HG03097 (cell line): ENCODE data around the gene TUBGCP2.
A peak's percentile ranks its signal among the peaks of the same experiment; 100 is the strongest.

Source experiments
- ATAC-seq: cut with Tn5 transposase; IDR thresholded peaks from one replicate; pipeline ENCODE4 v1.9.1; 2021; ENCODE audit not compliant: unreplicated experiment, low FRiP score

Gene TUBGCP2

DNA sequence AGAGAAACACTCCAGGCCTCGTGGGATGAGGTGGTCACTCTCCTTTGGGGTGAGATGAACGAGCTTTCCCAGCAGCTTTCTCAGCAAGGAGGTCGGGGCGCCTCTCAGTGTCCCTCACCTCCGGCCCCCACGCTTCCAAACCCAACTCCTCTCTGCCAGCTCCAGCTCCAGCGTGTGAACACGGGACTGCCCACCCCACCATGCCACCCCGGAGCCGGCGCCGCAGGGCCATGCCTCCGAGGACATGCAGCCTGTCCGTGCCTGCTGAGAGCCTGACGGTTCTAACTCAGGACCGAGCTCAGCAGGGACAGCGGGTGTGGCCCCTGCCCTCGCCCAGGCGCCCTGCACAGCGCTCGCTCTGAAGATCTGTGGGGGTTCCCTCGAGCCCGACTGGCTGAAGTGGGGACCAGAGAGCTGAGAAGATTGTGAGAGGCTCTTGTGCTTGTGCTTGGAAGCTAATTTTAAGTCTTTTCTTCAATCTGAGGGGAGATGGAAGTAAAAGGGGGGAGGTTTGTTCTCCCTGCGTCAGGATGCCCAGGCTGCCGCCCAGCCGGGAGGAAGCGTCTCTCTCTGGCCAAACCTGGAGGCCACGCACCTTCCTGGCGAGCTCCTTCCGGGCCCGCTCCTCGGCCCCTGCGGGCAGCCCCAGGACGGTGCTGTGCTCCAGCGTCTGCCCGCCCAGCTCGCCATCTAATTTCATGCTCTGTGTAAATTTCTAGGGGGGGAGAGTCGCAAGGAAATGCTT, 26.9 kb downstream of the TUBGCP2 start:
- ATAC-seq = no peak

DNA sequence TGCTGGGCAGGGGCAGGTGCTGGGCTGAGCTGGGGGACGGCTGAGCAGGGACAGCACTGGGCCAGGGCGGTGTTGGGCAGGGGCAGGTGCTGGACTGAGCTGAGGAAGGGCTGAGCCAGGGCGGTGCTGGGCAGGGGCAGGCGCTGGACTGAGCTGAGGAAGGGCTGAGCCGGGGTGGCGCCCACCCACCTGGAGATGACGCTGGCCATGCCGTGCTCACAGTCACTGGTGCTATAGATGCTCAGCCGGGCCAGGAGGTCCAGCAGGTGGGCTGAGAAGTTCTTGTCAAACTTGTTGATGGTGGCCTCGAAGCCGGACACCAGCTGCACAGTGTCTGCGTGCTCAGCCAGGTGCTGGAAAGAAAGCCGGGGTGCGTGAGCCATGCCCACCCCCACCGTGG, 27.6 kb downstream of the TUBGCP2 start:
- no peak for ATAC-seq

DNA sequence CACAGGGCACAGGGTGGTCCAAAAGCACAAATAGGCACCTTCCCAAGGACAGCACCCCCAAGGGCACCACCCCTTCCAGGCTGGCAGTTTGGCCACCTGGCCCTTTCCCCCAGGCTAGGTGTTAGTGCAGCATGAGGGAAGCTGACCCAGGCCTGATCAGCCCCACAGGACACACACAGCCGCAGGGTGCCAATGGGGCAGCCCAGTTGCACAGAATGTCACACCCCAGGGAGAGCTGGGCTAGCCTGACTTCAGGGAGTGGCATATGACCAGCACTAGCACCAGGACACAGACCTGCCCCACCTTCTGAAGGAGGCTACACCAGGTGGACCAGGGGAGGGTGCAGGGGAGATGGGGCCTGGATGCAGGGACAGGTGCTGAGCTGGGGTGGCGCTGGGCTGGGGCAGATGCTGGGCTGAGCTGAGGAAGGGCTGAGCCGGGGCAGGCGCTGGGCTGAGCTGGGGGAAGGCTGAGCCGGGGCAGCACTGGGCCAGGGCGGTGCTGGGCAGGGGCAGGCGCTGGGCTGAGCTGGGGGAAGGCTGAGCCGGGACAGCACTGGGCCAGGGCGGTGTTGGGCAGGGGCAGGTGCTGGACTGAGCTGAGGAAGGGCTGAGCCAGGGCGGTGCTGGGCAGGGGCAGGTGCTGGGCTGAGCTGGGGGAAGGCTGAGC, 28.1 kb downstream of the TUBGCP2 start:
- no peak for ATAC-seq

DNA sequence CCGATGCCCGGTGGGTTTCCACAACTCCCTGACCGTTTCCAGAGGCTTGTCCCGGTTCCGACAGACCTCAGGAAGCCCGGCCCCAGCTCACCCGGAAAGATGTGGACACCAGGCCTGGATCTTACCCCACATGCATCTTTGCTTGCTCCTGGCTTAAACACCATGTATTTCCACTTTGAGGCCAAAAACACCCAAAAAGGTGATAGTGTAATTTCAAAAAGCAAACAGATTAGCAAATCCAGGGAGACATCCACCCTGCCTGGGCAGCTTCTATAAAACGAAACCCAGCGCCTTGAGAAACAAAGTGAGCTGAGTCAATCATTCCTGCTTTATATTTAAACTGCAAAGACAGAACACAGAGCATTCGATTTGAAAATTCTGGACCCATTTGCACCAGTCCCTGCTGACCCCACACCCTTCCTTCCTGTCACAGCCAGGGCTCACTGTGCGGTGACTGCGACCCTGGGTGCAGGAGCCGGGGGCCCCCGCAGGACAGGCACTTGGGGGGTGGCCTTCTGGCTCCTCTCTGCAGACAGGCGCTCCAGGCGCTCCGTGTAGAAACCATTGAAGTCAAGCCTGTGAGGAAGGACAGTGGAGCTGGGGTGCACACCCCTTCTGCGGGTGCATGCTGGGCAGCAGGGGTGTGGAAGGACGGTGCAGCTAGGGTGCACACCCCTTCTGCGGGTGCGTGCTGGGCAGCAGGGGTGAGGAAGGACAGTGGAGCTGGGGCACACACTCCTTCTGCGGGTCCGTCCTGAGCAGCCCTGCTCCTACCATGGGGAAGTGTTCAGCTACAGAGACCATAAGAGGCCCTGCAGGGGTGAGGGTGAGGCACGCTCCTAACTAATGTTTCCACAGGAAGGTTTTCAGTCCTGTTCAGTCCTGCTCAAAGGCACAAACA, 29.1 kb downstream of the TUBGCP2 start:
- ATAC-seq = no peak

DNA sequence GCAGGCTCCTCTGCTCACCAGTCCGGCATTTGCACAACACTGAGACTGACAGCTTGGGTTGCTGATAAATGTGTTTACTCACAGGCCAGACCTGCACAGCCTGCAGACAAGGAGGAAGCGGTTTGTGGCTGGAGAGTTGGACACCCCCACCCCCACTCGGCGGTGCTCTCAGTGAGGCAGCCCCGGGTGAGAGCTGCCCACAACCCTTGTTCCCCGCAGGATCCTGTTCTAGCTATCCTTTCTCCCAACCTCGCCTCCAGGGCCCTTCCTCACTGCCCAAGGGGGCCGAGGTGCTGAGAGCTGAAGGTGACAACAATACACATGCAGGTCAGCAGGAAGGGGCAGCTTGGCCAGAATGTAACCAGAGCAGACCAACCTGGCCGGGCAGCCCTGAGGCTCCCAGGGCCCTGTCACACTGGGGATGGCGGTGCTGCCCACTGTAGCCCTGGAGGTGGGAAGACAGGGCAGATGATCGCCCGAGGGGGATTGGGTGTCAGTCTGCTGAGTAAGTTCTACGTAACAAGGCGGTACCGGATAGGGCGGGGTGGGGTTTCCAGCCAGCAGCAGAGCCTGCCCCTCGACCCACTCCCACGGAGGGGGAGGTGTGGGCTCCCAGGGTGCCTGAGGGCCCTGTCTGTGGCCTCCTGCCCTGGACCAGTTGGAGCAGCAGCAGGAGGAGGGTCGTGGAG, 30.0 kb downstream of the TUBGCP2 start:
- peak; percentile 42 for ATAC-seq

DNA sequence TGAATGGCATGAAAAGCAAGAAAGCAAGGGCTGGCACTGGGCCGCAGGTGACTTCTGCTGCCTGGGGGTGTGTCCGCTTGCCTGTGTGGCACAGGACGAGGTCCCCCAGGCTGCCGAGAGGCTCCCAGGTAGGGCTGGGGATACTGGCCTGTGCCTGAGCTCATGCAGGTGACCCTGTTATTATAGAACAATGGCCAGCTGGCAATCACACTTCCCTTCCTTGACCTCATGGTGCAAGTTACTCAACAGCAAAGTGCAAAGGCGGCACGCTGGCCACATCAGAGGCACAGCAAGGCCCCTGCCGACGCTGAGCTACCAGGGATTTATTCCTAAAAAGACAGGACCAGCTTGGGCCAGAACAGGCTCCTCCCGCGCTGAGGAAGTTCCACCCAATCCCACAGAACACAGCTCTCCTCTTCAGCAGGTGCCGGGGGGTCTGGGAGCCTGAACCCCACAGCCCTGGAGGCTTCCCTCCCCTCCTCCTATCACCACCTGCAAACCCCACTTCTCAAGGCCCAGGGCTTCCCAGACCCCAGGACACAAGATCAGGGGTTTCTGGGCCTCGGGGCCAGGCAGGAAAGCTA, 30.6 kb downstream of the TUBGCP2 start:
- ATAC-seq = no peak

DNA sequence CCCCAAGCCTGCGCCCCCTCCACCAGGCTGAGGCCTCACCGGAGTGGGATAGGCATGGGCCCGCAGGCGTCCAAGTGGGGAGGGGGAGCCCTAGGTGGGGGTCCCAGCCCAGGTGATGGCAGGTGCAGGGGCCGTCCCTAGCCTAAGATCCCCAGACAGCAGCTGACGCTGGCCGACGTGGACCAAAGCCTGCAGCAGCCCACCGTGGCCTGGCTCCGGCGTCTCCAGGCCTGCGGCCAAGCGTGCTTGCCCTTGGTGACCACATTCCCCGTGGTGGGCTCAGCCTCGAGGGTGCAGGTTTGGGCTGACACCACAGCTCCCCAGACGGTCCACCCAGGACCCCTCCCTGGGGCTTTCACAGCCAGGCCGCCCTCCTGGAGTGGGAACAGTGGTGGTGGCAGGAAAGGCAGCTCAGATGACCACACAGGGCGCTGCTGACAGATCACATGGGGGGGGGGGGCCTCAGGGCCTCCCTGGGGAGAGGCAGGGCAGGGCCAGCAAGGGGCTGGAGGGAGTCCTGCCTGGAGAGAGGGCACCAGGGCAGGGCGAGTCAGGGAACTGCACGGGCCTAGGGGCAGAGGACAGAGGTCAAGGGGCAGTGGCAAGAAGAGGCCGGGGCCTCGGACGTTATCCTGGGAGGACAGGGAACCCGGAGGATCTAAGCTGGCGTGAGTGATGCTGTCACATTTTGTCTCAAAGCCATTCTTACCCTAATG, 31.2 kb downstream of the TUBGCP2 start:
- ATAC-seq = no peak

DNA sequence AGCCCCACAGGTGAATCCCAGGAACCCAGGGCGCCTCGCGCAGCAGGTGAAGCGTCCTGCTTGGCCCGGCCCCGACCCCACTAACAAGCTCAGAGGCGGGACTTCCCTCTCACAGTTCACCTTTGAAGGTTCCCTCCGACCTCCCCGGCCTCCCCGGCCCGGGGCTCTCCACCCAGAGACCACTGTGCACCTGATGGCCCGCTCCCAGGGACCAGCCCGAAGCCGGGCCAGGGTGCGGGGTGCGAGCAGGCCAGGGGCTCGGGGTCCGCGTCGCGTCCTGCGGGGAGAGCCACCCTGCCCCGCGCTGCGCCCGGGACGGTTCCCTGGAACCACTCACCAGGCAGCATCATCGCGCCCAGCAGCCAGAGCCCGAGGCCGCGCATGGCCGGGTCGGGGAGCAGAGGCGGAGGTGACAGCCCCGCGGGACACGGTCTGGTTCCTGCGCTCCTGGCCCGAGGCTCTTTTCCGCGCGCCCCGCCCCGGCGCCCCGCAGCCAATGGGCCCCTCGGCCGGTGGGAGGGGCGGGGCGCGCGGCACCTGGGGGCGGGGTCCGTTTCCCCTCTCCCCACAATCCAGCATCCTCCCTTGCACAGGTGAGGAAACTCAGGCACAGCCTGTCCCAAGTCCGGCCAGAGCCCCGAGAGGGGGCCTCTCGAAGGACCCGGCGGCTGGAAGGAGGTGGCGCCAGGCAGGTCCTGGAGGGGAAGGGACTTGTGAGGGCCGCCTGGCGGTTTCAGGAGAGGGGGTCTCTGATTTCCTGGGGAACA, 32.1 kb downstream of the TUBGCP2 start, which contains the start of gene ADAM8:
TSS of gene ADAM8 (minus strand) at position 434 of the 767 bp plus-strand sequence. CDS start at position 383, 51 bp downstream.
- peak; percentile 29 for ATAC-seq

DNA sequence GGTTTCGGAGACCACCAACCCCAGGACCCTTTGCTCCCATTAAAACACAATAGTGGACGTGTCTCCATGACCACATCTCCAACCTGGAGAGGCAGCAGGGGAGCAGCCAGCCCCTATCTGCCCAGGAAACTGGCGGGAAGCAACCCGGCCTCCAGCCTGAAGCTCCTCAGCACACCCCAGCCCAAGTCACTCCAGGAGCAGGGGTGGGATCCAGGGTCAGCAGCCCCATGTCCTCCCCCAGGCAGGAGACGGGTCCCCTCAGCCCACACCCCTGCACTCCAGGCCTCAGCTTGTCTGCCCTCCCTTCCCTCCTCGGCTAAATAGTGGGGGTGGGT, 32.6 kb downstream of the TUBGCP2 start:
- no peak for ATAC-seq

DNA sequence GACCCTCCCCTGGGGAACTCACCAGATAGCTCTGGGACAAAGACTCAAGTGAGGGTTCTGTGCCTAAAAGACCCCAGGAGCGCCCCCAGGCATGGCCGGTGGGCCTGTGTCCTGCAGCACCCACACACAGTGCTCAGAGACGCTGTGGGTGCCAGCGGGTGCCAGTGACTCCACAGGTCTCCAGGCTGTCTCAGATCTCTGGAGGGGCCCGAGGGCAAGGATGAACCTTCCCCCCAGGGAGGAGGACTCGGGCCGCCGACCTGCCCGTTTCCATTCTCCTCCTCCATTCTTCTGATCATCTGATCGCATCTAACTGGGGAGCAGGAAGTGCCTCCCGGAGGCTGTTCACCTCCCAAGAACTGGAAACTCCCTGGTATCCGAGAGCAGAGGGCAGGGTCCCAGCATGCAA, 33.0 kb downstream of the TUBGCP2 start:
- ATAC-seq = no peak

DNA sequence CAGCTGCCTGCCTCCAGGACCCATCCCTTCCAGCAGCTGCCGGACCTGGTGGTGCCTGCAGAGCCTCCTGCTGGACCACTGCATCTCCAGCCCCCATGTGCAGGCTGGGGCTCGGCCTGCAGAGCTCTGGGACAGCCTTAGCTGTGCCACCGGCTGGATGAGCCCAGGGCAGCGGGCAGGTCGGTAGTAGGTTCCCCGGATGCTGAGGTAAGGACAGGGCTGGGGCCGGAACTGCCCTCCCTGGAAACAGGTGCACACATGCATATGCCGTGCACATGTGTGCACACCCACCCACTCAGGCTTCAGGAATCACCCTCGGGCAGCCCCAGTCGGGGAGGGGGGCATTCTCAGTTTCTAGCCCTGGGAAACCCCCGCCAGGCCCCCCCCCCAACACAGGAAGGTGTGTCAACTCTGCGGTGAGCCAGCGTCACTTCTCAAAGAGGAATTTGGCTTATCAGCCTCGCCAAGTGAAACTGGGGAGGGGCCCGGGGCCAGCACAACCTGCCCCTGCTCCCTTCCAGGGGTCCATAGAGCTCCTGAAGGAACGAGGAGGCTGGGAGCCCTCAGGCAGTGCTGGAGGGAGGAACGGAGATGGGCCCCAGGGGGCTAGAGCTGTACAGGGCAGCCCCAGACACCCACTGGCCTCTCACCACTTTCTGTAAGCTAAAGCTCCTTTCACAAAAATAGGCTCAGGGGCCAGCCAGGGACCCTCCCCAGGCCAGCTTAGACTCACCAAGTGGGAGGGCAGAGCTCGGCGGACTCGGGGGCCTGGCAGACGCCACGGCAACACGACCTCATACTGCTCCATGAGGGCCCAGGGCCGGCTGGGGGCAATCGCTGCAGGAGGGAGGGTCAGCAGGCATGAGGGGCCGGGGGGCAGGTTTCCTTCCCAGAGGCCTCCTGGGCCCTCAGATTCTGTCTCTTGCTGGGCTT, 33.7 kb downstream of the TUBGCP2 start:
- ATAC-seq = peak; percentile 41

DNA sequence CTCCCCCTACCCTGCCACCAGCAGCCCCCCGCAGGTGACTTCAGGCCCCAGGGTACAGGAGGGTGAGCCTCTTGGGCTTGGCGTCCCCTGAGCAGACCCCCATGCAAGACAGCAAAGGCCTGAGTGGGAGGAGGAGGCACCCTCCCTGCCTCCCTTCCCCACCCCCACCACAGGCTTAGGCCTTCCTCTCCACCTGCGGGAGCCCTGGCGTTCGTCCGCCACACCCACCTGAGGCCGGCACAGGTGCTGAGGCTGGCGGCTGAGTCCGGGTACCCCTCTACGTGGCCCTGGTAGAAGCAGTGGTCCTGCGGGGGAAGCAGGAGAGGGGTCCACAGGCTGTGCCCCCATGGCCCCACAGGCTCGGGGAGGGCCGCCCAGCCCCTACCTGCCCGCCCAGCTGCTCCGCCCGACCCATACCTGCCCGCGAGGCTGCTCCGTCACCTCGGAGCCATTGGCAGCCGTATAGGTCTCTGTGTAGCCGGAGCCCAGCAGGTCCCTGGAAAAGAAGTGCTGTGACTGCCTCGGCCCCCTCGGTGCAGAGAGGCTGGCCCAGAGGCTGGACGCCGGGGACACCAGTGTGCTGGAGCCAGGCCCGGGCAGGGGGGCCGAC, 35.0 kb downstream of the TUBGCP2 start:
- no peak for ATAC-seq

DNA sequence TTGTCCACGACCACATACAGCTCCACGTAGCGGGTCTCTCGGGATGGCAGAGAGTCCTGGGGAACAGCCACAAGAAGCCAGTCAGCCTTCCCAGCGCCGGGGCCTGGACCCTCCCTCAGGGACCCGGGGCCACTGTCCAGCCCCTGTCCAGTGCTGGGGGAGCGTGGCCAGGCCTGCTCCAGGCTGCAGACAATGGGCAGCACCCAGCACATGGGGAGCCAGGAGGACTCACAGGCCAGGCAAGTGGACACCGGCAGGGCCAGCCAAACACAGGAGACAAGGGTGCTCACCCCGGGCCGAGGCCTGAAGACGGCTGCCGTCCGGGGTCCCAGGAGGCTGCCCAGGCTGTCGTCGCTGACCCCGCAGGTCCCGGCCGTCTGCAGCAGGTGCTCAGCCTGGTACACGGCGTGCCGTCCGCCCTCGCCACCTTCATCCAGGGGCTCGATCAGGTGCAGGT, 35.7 kb downstream of the TUBGCP2 start:
- no peak for ATAC-seq

DNA sequence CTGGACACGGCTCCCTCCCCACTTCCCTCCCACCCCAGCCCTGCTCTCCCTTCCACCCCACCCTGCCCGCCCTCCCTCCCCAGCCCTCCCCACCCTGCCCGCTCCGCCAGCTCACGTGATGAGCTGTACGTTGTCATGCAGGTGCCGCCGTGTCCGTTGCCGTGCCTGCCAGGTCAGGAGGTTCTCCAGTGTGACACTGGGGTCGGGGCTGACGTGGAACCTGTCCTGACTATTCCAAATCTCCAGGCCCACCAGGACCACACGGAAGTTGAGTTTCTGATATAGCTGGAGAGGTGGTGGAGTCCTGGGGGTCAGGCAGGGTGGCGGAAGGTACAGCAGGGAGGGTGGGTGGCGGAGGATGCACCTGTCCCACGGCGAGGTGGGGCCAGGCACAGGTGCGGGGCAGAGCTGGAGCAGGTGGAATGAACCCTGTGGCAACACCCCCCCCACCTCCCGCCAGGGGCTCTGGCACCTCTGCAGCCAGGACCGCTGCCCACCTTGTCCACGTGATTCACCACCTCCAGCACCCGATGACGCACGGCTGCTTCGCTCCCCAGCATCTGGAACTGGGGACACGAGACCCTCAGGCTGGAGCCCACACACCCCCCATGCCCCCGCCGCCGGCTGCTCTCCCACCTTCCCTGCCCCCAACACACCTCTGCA, 36.2 kb downstream of the TUBGCP2 start:
- ATAC-seq = no peak

DNA sequence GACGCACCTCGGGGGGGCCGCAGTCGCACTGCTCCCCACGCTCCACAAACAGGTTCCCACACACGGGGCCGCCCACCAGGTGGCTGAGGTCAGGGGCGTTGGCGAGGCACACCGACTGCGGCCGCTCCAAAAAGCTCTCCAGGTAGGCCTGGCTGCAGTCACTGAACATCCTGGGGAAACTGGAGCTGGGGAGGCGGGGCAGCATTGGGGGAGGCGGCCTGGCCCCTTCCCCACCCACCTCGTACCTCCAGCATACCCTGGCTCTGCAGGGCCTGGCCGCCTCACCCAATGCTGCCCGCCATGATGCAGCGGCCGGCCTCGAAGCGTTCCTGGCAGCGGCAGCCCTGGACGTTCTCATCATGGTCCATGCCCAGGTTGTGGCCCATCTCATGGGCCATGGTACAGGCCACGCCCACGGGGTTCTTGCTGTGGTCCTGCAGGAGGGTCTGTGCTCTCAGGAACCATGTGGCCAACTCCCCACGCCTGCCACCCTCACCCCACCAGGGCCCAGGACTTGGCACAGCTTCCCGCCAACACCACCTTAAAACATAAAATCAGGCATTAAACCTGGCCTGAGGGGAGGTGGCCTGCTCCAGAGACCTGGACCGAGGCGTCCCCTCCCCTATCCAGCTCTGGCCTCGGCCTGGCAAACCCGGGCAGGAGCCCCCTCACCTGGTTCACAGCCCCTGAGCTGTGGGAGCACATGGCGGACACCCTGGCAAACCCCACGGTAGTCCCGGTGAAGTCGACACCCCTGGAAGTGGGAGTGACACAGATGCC, 37.0 kb downstream of the TUBGCP2 start:
- ATAC-seq = no peak

DNA sequence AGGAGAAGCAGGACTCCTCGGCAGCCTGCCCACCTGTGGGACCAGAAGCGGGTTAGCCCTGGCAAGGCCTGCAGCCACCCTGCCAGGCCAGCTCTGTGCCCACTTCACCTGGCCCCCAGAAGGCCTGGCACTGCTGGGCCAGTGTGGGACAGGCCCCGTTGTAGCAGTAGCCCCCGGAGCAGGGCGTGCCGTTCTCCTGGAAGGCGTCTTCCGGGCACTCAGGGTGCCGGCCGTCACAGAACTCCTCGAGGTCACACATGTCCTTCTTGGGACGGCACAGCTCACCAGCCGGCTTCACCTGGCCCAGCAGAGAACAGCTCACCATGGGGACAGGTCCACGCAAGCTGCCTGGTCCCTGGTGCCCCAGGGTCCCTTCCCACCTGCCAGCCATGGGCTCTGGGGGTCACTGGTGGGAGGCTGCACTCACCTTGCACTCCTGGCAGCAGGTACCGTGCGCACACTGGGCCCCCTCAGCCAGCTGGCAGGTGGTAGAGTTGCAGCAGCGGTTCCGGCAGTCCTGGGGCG, 37.8 kb downstream of the TUBGCP2 start:
- no peak for ATAC-seq
